GM15510 (cell line): ENCODE measurements around the gene LBR.

Experiments
- POLR2A ChIP-seq: IDR thresholded peaks from 3 replicates; pipeline ENCODE4 v1.6.1; 2011; ENCODE audit warnings: borderline replicate concordance; ENCODE audit not compliant: insufficient read length; ENCODE audit errors: extremely low read depth

Gene LBR

GRCh38 chr1:225465793-225466517 lies 38.1 kb upstream of the LBR start:
- TF ChIP-seq POLR2A, result no peak

GRCh38 chr1:225464851-225465792 lies 37.3 kb upstream of the LBR start:
- no peak for TF ChIP-seq POLR2A

DNA sequence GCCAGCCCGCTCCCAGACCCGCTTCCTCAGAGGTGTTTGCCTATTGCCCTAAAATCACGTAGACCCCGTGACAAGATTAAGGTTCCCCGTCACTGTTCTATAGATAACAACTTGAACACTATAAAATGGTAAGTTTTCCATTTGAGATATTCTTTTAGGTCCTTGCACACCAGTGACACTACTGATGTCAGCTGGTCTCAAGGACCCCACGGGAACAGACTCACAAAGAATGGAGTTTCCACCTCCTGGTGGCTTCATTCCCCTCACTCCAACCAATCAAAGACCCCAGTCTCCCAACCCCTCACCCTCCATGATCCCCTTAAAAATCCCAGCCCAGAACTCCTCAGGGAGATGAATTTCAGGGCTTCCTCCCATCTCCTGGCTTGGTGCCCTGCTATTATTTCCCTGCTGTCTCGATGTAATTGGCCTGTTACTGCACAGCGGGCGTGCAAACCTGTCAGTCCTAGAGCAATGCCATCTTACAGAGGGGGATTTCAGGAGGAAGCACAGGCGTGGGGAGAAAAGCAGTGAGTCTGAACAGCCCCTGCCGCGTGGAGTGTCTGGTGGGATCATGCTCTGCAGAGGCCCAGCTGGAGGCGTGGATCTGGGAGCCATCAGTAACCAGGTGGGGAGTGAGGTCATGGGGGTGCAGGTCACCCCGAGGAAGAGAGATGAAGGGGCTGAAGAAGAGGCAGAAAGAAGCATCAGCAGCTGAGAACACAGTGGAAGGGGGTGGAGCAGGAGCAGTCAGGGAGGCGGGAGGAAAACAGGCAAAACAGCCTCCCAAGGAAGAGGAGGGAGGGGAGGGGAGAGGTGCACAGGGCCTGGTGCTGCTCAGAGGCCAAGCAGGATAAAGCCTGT lies 35.1 kb upstream of the LBR start:
- TF ChIP-seq POLR2A, result no peak

GRCh38 chr1:225462429-225462713 lies 34.5 kb upstream of the LBR start:
- no peak for TF ChIP-seq POLR2A

DNA sequence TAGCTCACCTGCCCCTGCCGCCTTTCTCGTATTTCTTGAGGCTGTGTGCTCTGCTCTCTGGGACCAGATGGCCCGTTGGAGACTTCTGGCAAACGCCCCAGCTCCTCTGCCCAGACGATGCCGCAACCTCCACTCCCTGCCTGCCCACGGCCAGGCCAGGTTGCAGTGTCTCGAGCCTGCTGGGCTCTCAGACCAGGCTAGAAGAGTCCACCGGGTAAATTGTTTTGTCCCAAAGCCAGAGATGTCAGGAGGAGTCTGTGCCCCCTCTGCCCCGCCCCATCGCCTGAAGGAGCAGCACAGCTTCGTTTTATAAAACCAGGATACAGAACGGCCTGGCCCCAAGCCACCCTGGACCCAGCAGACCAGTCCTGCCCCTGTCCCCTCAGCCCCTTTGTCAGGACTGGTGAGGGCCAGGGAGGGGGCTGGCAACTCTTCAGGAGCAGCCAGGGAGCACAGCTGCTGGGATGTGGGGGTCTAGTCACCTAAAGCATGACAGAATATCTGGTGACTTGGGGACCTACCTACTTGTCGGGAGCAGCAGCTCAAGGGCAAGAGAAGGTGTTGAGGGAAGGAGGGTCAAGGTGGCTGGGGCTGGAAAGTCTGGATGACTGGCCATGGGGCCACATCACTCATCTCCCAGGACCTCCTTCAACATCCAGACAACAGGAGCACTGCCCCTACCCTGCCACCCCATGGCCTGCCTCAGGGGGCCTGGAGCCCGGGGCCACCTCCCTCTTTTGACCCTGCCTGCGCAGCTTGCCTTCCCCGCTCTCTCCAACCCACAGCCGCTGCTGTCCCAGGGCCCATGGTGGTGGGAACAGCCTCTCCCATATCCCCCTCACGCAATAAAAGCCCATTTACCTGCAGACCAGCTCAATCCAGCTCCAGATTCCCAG lies 33.9 kb upstream of the LBR start:
- no peak for TF ChIP-seq POLR2A

DNA sequence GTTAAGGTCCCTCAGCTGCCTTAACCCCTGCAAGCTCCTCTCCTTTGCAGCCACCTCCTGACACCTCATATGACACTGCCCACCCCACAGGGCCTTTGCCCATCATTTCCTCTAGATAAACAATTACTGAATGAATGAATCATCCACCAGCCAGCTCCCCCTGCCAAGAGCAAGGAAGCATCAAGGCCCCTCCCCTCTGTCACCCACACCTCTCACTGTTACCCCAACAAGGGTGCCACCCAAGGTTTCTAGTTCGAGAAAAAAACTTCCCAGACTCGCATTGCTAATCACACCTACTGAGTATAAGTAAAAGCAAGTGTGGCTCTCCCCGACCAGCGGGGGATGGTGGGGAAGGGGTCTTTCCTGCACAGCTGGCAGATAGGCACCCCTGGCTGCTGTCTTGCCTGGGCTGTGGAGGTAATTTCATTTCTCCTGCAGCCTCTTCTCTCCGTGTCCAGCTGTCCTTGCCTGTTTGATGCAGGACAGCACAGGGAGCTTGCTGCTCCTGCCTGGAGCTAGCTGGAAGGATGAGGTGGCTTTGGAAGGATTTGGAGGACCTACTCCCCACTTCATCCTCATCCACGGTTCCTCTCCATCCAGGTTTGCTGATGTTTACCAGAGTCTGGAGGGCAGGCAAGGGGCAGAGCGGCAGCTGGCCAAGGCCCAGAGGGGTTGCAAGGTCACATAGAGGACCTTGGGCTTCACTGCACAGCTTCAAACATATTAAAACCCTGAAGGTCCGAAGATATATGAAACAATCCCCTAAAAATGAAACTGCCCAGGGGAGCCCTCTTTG lies 33.1 kb upstream of the LBR start:
- no peak for TF ChIP-seq POLR2A

GRCh38 chr1:225460021-225460736 lies 32.3 kb upstream of the LBR start:
- no peak for TF ChIP-seq POLR2A

DNA sequence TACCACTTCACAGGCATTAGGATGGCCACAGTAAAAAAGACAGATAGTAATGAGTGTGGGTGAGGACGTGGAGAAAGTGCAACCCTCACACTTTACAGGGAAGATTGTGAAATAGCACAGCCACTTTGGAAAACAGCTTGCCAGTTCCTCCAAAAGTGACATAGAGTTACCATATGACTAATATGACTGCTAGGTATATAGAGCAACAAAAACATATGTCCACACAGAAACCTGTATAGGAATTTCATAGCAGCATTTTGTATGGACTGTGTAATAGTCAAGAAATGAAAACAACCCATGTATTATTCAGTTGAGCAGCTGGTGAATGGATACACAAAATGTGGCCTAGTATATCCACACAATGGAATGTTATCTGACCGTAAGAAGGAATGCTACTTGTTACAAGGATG lies 30.4 kb upstream of the LBR start:
- no peak for TF ChIP-seq POLR2A

- no peak for TF ChIP-seq POLR2A
These were observed 26.9 kb upstream of the LBR start for GRCh38 chr1:225454733-225455132.

DNA sequence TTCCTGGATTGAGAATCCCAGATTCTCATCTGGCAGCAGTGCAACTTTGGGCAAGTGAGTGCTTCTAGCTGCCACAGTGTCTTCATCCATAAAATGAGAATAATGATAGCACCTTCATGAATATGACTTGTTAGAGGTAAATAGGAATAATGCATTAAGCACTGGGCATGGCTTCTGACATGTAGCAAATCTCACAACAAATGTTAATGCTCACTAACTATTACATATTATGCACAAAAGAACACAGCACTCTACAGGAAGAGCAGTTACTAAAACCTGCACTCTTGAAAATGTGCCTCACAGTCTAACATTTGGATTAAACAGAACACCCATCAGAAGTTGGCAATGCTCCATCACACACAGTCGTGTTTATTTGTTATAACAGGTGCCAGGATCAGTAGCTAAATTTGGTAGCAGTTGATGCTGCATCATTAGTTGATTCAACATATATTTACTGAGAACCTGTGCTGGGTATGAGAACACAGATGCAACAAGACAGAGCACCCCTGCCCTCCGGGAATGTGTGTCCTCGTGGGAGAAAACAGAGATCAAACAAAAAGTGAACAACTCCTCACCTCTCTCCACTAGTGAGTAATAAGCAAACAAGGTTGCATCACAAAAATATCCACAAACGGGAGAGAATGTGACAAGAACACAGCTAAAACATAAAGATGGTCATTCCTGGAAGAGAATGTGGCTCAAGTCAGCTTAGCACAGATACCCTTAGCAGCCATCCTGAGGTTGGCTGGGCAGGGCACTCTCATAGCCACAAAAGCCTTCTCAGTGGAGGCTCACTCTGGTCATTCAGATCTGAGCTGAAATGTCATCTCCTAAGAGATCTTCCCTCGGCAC lies 26.2 kb upstream of the LBR start:
- TF ChIP-seq POLR2A, result no peak

DNA sequence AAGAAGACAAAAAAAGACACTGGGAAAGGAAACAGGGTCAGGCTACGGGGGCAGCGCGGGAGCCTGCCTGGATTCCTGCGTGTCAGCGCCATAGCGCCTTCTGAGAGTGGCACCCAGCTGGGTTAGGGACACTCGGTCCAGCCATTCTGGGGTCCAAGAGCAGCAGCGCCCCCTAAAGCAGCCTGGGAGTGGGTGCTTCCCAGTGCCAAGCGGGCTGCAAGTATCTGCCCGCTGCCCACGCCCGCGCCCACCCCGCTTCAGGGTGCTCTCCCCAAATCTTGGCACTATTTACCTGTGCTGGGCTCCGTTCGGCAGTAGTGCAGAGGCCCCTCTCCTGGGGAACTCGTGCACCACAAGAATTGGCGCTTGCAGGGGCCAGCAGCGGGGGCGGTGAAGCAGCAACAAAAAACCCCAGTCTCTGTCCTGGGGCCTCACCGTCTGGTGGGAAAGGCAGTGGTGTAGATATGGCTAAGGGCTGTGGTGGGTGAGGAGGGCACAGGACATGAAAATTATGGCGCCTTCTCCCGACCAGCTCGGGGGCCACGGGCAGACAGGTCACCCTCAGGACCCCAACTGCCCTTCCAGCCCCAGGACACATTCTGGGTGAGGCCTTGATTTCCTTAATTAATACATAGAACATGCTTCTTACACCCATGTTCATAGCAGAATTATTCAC lies 24.1 kb upstream of the LBR start:
- TF ChIP-seq POLR2A, result no peak

DNA sequence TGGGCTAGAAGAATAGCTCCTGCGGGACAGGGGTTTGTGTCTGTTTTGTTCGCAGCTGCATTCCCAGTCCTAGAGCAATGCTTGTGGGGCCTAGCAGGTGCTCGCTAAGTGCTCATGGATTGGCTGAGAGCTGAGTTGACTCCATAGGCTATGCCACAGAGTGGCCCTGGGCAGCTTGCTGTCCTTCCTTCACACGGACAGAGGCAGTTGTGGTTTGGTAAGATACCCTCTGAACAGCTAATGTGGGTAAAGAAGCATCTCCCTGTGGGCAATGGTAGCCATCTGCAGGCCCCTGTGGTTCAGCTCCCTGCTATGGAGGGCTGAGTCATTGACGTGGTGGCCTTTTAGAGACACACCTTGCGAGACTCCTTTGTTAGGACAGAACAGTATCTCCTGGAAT lies 23.5 kb upstream of the LBR start:
- TF ChIP-seq POLR2A, result no peak
